ENCODE results near the gene ATXN1.
A peak's percentile ranks its signal among the peaks of the same experiment; 100 is the strongest.

Gene ATXN1

GRCh38 chr6:16332175-16332542 is 429.1 kb downstream of the ATXN1 start:
- Mint-ChIP-seq H3K27me3 (no peaks in the 10 kb centered on the region), H3K36me3 (peaks cover 50% of the 10 kb centered on the region), H3K4me1 (peaks cover 20% of the 10 kb centered on the region), H3K9me3 (no peaks in the 10 kb centered on the region), H3K4me3 (no peak overlapping the region), H3K27ac (no peak overlapping the region)
- ATAC-seq, result peak; percentile 95

GRCh38 chr6:16331384-16332174 is 429.7 kb downstream of the ATXN1 start:
- Mint-ChIP-seq H3K4me1 (peaks cover 20% of the 10 kb centered on the region), H3K4me3 (no peak overlapping the region), H3K36me3 (peaks cover 56% of the 10 kb centered on the region), H3K9me3 (no peaks in the 10 kb centered on the region), H3K27ac (no peak overlapping the region), H3K27me3 (no peaks in the 10 kb centered on the region)
- peak; percentile 76 for ATAC-seq

GRCh38 chr6:16329233-16329632 is 432.0 kb downstream of the ATXN1 start:
- Mint-ChIP-seq H3K4me3 (no peak overlapping the region), H3K27me3 (no peaks in the 10 kb centered on the region), H3K4me1 (peaks cover 26% of the 10 kb centered on the region), H3K9me3 (no peaks in the 10 kb centered on the region), H3K36me3 (peaks cover 66% of the 10 kb centered on the region), H3K27ac (peak overlapping the region; percentile 48)
- no peak for ATAC-seq

GRCh38 chr6:16327777-16328325 is 433.4 kb downstream of the ATXN1 start:
- Mint-ChIP-seq H3K9me3 (no peaks in the 10 kb centered on the region), H3K36me3 (peaks cover 62% of the 10 kb centered on the region), H3K4me3 (no peak overlapping the region), H3K27ac (peak overlapping the region; percentile 17), H3K27me3 (no peaks in the 10 kb centered on the region), H3K4me1 (peaks cover 30% of the 10 kb centered on the region)
- ATAC-seq, result no peak

- peaks cover 68% of the 10 kb centered on the region for H3K36me3 Mint-ChIP-seq
- no peak for ATAC-seq
- H3K4me1 Mint-ChIP-seq, result peaks cover 36% of the 10 kb centered on the region
- no peak overlapping the region for H3K4me3 Mint-ChIP-seq
- no peaks in the 10 kb centered on the region for H3K9me3 Mint-ChIP-seq
- H3K27ac Mint-ChIP-seq, result peak overlapping the region; percentile 17
- no peaks in the 10 kb centered on the region for H3K27me3 Mint-ChIP-seq
Measured at GRCh38 chr6:16326971-16327776, 434.1 kb downstream of the ATXN1 start.

- no peak overlapping the region for H3K27ac Mint-ChIP-seq
- no peaks in the 10 kb centered on the region for H3K9me3 Mint-ChIP-seq
- no peak for ATAC-seq
Measured at GRCh38 chr6:16326531-16326930, 434.7 kb downstream of the ATXN1 start.

GRCh38 chr6:16324606-16325225 is 436.5 kb downstream of the ATXN1 start:
- Mint-ChIP-seq H3K4me1 (peaks cover 43% of the 10 kb centered on the region), H3K27ac (no peak overlapping the region), H3K4me3 (no peak overlapping the region), H3K9me3 (no peaks in the 10 kb centered on the region), H3K27me3 (no peaks in the 10 kb centered on the region), H3K36me3 (peaks cover 66% of the 10 kb centered on the region)
- ATAC-seq, result no peak

More at GRCh38 chr6:16326531-16326930, 434.7 kb downstream of the ATXN1 start:
- peaks cover 75% of the 10 kb centered on the region for H3K36me3 Mint-ChIP-seq
- H3K4me1 Mint-ChIP-seq, result peaks cover 42% of the 10 kb centered on the region
- no peak overlapping the region for H3K4me3 Mint-ChIP-seq
- H3K27me3 Mint-ChIP-seq, result no peaks in the 10 kb centered on the region

- Mint-ChIP-seq H3K4me3 (no peak overlapping the region), H3K27ac (no peak overlapping the region), H3K27me3 (no peaks in the 10 kb centered on the region), H3K9me3 (no peaks in the 10 kb centered on the region), H3K4me1 (peaks cover 42% of the 10 kb centered on the region), H3K36me3 (peaks cover 63% of the 10 kb centered on the region)
- no peak for ATAC-seq
Measured at GRCh38 chr6:16324184-16324583, 437.1 kb downstream of the ATXN1 start.

- no peaks in the 10 kb centered on the region for H3K9me3 Mint-ChIP-seq
- peak; percentile 73 for ATAC-seq
- H3K27ac Mint-ChIP-seq, result peak overlapping the region; percentile 56
- H3K4me3 Mint-ChIP-seq, result no peak overlapping the region
- peaks cover 45% of the 10 kb centered on the region for H3K4me1 Mint-ChIP-seq
- no peaks in the 10 kb centered on the region for H3K27me3 Mint-ChIP-seq
- H3K36me3 Mint-ChIP-seq, result peaks cover 60% of the 10 kb centered on the region
Measured at GRCh38 chr6:16322666-16323312, 438.5 kb downstream of the ATXN1 start.

GRCh38 chr6:16321826-16322225 is 439.4 kb downstream of the ATXN1 start:
- Mint-ChIP-seq H3K27ac (peak overlapping the region; percentile 56), H3K27me3 (no peaks in the 10 kb centered on the region), H3K36me3 (peaks cover 59% of the 10 kb centered on the region), H3K4me1 (peaks cover 55% of the 10 kb centered on the region), H3K9me3 (no peaks in the 10 kb centered on the region), H3K4me3 (no peak overlapping the region)
- no peak for ATAC-seq

GRCh38 chr6:16321341-16321710 is 439.9 kb downstream of the ATXN1 start:
- Mint-ChIP-seq H3K4me3 (no peak overlapping the region), H3K27ac (no peak overlapping the region), H3K4me1 (peaks cover 56% of the 10 kb centered on the region), H3K27me3 (no peaks in the 10 kb centered on the region), H3K9me3 (no peaks in the 10 kb centered on the region), H3K36me3 (peaks cover 55% of the 10 kb centered on the region)
- ATAC-seq, result no peak

GRCh38 chr6:16320533-16321340 is 440.5 kb downstream of the ATXN1 start:
- peak overlapping the region; percentile 73 for H3K27ac Mint-ChIP-seq
- H3K4me1 Mint-ChIP-seq, result peaks cover 56% of the 10 kb centered on the region
- H3K36me3 Mint-ChIP-seq, result peaks cover 55% of the 10 kb centered on the region
- H3K4me3 Mint-ChIP-seq, result peak overlapping the region; percentile 63
- H3K27me3 Mint-ChIP-seq, result no peaks in the 10 kb centered on the region
- no peaks in the 10 kb centered on the region for H3K9me3 Mint-ChIP-seq
- ATAC-seq, result no peak

- Mint-ChIP-seq H3K4me1 (peaks cover 50% of the 10 kb centered on the region), H3K36me3 (peaks cover 55% of the 10 kb centered on the region), H3K27ac (peak overlapping the region; percentile 73), H3K27me3 (no peaks in the 10 kb centered on the region), H3K9me3 (no peaks in the 10 kb centered on the region), H3K4me3 (peak overlapping the region; percentile 63)
- ATAC-seq, result peak; percentile 92
Measured at GRCh38 chr6:16319813-16320532, 441.3 kb downstream of the ATXN1 start.
